HG03565 (cell line): ENCODE data around the gene NF2.

Source experiments
- ATAC-seq: cut with Tn5 transposase; IDR thresholded peaks from one replicate; pipeline ENCODE4 v1.9.1; 2021; ENCODE audit warnings: mild to moderate bottlenecking, moderate library complexity; ENCODE audit not compliant: unreplicated experiment

NF2 gene

GRCh38 chr22:29629903-29630516, 26.6 kb downstream of the NF2 start:
- ATAC-seq, result no peak

- ATAC-seq, result no peak
These were observed 27.6 kb downstream of the NF2 start for GRCh38 chr22:29630987-29631386.

- ATAC-seq, result no peak
These were observed 28.3 kb downstream of the NF2 start for GRCh38 chr22:29631725-29632124.

- no peak for ATAC-seq
These were observed 29.2 kb downstream of the NF2 start for GRCh38 chr22:29632672-29633071.

GRCh38 chr22:29633514-29634312, 30.3 kb downstream of the NF2 start:
- ATAC-seq, result no peak

GRCh38 chr22:29634847-29635246, 31.4 kb downstream of the NF2 start:
- no peak for ATAC-seq

GRCh38 chr22:29635734-29636357, 32.4 kb downstream of the NF2 start:
- no peak for ATAC-seq

GRCh38 chr22:29636751-29637150, 33.3 kb downstream of the NF2 start:
- no peak for ATAC-seq

- ATAC-seq, result no peak
These were observed 33.7 kb downstream of the NF2 start for GRCh38 chr22:29637181-29637580.

- no peak for ATAC-seq
These were observed 35.2 kb downstream of the NF2 start for GRCh38 chr22:29638678-29639077.

GRCh38 chr22:29639096-29639495, 35.7 kb downstream of the NF2 start:
- ATAC-seq, result no peak

GRCh38 chr22:29641042-29641699, 37.7 kb downstream of the NF2 start:
- no peak for ATAC-seq

- ATAC-seq, result no peak
These were observed 38.4 kb downstream of the NF2 start for GRCh38 chr22:29641700-29642330.

GRCh38 chr22:29642694-29643093, 39.3 kb downstream of the NF2 start:
- no peak for ATAC-seq

GRCh38 chr22:29647954-29648737, 44.7 kb downstream of the NF2 start:
- ATAC-seq, result no peak

- ATAC-seq, result no peak
These were observed 46.9 kb downstream of the NF2 start for GRCh38 chr22:29650370-29650769.

GRCh38 chr22:29651652-29652051, 48.2 kb downstream of the NF2 start:
- ATAC-seq, result no peak

- no peak for ATAC-seq
These were observed 51.0 kb downstream of the NF2 start for GRCh38 chr22:29654420-29654819.

GRCh38 chr22:29654882-29655281, 51.4 kb downstream of the NF2 start:
- no peak for ATAC-seq

GRCh38 chr22:29658176-29658575, 54.7 kb downstream of the NF2 start:
- ATAC-seq, result no peak
